GM12878 (cell line): Measurements from ENCODE around the gene CLEC12A. TPM values are rescaled to one million over a fixed set of nuclear protein-coding genes. Genes with fewer than 3 reads are reported as not detected.
A peak's percentile ranks its signal among the peaks of the same experiment; 100 is the strongest.

ENCODE experiments used
- ATF3 ChIP-seq: IDR thresholded peaks from 2 replicates; pipeline ENCODE4 v1.6.1; 2011; ENCODE audit warnings: low read depth, mild to moderate bottlenecking, low read length, moderate library complexity, borderline replicate concordance; ENCODE audit errors: extremely low read depth
- BACH1 ChIP-seq: fragments of 450-650 bp; IDR thresholded peaks from 2 replicates; pipeline ENCODE4 v1.6.1; 2017; ENCODE audit warnings: mild to moderate bottlenecking, borderline replicate concordance
- BRCA1 ChIP-seq: IDR thresholded peaks from 2 replicates; pipeline ENCODE4 v1.6.1; 2011; ENCODE audit warnings: low read depth, low read length, improper control_type of control experiment
- CBFB ChIP-seq: IDR thresholded peaks from 2 replicates; pipeline ENCODE4 v1.6.1; 2016; ENCODE audit warnings: antibody characterized with exemption, low read depth
- CEBPB ChIP-seq, 2 experiments: fragments of 150-350 bp in 1 of 2; IDR thresholded peaks; 2 replicates each; pipeline ENCODE4 v1.6.1; 2012 to 2014; ENCODE audit warnings: low read depth in 2 of 2, low read length in 2 of 2, borderline replicate concordance in 1 of 2, inconsistent platforms in 1 of 2
- CHD4 ChIP-seq: fragments of 200-600 bp; sonication (generic); IDR thresholded peaks from 2 replicates; pipeline ENCODE4 v1.6.1; 2016; ENCODE audit warnings: mild to moderate bottlenecking
- ETV6 ChIP-seq, 2 experiments: fragments of 450-650 bp in 1 of 2; IDR thresholded peaks in 1 of 2; conservative IDR thresholded peaks in 1 of 2; 2 replicates each; pipeline ENCODE4 v1.6.1; 2014; ENCODE audit warnings: antibody characterized with exemption in 1 of 2, borderline replicate concordance in 1 of 2, low read depth in 1 of 2, mild to moderate bottlenecking in 1 of 2, moderate library complexity in 1 of 2
- IRF4 ChIP-seq: IDR thresholded peaks from 2 replicates; pipeline ENCODE4 v1.6.1; 2011; ENCODE audit warnings: low read depth, low read length
- IRF5 ChIP-seq: fragments of 450-650 bp; IDR thresholded peaks from 2 replicates; pipeline ENCODE4 v1.6.1; 2017; ENCODE audit warnings: borderline replicate concordance
- MLLT1 ChIP-seq: fragments of 450-650 bp; IDR thresholded peaks from 2 replicates; pipeline ENCODE4 v1.6.1; 2016; ENCODE audit warnings: mild to moderate bottlenecking
- MYC ChIP-seq: IDR thresholded peaks from 2 replicates; pipeline ENCODE4 v1.6.1; 2011; ENCODE audit warnings: mild to moderate bottlenecking, low read length, moderate library complexity, inconsistent platforms; ENCODE audit not compliant: insufficient read depth, insufficient replicate concordance, insufficient read length, severe bottlenecking
- NRF1 ChIP-seq: conservative IDR thresholded peaks from 2 replicates; pipeline ENCODE4 v1.6.1; 2011; ENCODE audit warnings: mild to moderate bottlenecking, low read depth, low read length, improper control_type of control experiment
- RAD51 ChIP-seq: fragments of 450-650 bp; IDR thresholded peaks from 2 replicates; pipeline ENCODE4 v1.6.1; 2016; ENCODE audit warnings: moderate library complexity, mild to moderate bottlenecking, inconsistent platforms
- RUNX3 ChIP-seq: IDR thresholded peaks from 2 replicates; pipeline ENCODE4 v1.6.1; 2012; ENCODE audit warnings: low read length, inconsistent platforms
- SMAD5 ChIP-seq: IDR thresholded peaks from 2 replicates; pipeline ENCODE4 v1.6.1; 2016; ENCODE audit warnings: antibody characterized with exemption, low read depth
- SPI1 ChIP-seq: IDR thresholded peaks from 2 replicates; pipeline ENCODE4 v1.6.1; 2011; ENCODE audit warnings: low read depth, mild to moderate bottlenecking, low read length, moderate library complexity, borderline replicate concordance; ENCODE audit not compliant: insufficient read depth
- SREBF1 ChIP-seq: IDR thresholded peaks from 2 replicates; pipeline ENCODE4 v1.6.1; 2012; ENCODE audit warnings: mild to moderate bottlenecking, low read length
- TCF12 ChIP-seq: IDR thresholded peaks from 2 replicates; pipeline ENCODE4 v1.6.1; 2011; ENCODE audit warnings: low read depth, mild to moderate bottlenecking, low read length
- ZBED1 ChIP-seq: IDR thresholded peaks from 2 replicates; pipeline ENCODE4 v1.6.1; 2016; ENCODE audit warnings: borderline replicate concordance
- ZNF24 ChIP-seq: fragments of 450-650 bp; IDR thresholded peaks from 2 replicates; pipeline ENCODE4 v1.6.1; 2017; ENCODE audit warnings: antibody characterized with exemption, mild to moderate bottlenecking
- polyA plus RNA-seq, 11 experiments: library from polyadenylated mRNA; depleted of rRNA in 4 of 11; unstranded in 6 of 11; stranded (reverse) in 5 of 11; fragments of >200 nt; fragmentation: Nextera tagmentation in 4 of 11; fragmentation: Illumina TruSeq in 1 of 11; extraction: Ambion mirVana in 4 of 11; extraction: Trizol in 1 of 11; gene quantifications; 1 replicate in 1 of 11; 2 replicates in 10 of 11; pipeline versions ENCODE4 v1.2.1 to v1.2.3, GENCODE V29; 2011 to 2016; ENCODE audit warnings: inconsistent platforms in 2 of 11, missing spikeins in 2 of 11, low read depth in 1 of 11
- total RNA-seq, 4 experiments: library from RNA; depleted of rRNA in 3 of 4; stranded (reverse); fragments of >200 nt in 3 of 4; fragmentation: Illumina TruSeq in 1 of 4; extraction: Trizol in 1 of 4; gene quantifications; 2 replicates each; pipeline versions ENCODE4 v1.2.1 to v1.2.3, GENCODE V29; 2013 to 2021

Gene CLEC12A
- total and polyA plus RNA-seq, 10 of the 15 experiments (the other 5 are each of a cell fraction or from before 2014, with no cell fraction given) = 0.07 to 0.21 TPM; not detected in 8

GRCh38 chr12:9947674-9948073, 23.5 kb upstream of the CLEC12A start (continued):
- TF ChIP-seq MYC = no peak
- no peak for TF ChIP-seq TCF12
- TF ChIP-seq RUNX3 = peak; percentile 42; the same call in 1 of the 2 replicates
- TF ChIP-seq IRF5 = no peak
- TF ChIP-seq CHD4 = no peak
- TF ChIP-seq SPI1 = peak; percentile 88
- TF ChIP-seq ETV6 (conservative IDR thresholded peaks at IDR 0.05 in 1 of 2, IDR thresholded peaks at IDR 0.05 in 1 of 2; ENCODE audit: borderline replicate concordance in 1 of 2, low read depth in 1 of 2) = 0 out of 4 replicates have a peak, but pooled peaks of 1 of the 2 experiments have one; percentile 12
- no peak for TF ChIP-seq RAD51
- no peak for TF ChIP-seq BACH1
- TF ChIP-seq CBFB = no peak
- no peak for TF ChIP-seq MLLT1
- TF ChIP-seq NRF1 = no peak
- no peak for TF ChIP-seq ATF3
- TF ChIP-seq SREBF1 = no peak
- peak; percentile 61; the same call in 1 of the 2 replicates for TF ChIP-seq IRF4
- no peak for TF ChIP-seq ZNF24
- no peak for TF ChIP-seq CEBPB (IDR thresholded peaks at IDR 0.05; ENCODE audit: borderline replicate concordance in 1 of 2, low read depth in 2 of 2, low read length in 2 of 2)
- no peak for TF ChIP-seq ZBED1
- no peak for TF ChIP-seq SMAD5
- TF ChIP-seq BRCA1 = no peak
